Central memory CD4-positive, alpha-beta T cell (primary cell): ENCODE measurements around the gene CRPPA.
"Not testable (repeated sequence)": the region's sequence is repeated elsewhere in the genome, so short reads cannot be mapped to it uniquely, and the experiment has no call there.

Experiments used
- DNase-seq: peaks from one replicate; pipeline ENCODE4 v3.0.0; 2022
- total RNA-seq, 3 experiments: gene quantifications; one replicate each; lab custom pipeline; 2026; lab: John Stamatoyannopoulos, UW

CRPPA gene
- 0.71 to 4.6 (median 1.2) reads per million in 3 experiments for total RNA-seq

- DNase-seq, result peak; percentile 24
Observed at GRCh38 chr7:16421333-16422102, at the start of gene CRPPA. CRPPA (minus strand) TSS chr7:16421538; CDS start chr7:16421322, 216 bp downstream.

GRCh38 chr7:16465469-16466361 lies 44.4 kb upstream of the CRPPA start, which contains the start of gene SOSTDC1:
SOSTDC1 (minus strand) TSS chr7:16465738; CDS start chr7:16465668, 70 bp downstream.
- no peak for DNase-seq

- no peak for DNase-seq
Observed at GRCh38 chr7:16463949-16464715, 42.8 kb upstream of the CRPPA start.

- no peak for DNase-seq
Observed at GRCh38 chr7:16463520-16463919, 42.2 kb upstream of the CRPPA start.

GRCh38 chr7:16462431-16462889 lies 41.1 kb upstream of the CRPPA start:
- DNase-seq, result no peak

GRCh38 chr7:16460789-16461493 lies 39.6 kb upstream of the CRPPA start:
- no peak for DNase-seq

GRCh38 chr7:16456303-16456702 lies 35.0 kb upstream of the CRPPA start:
- not testable (repeated sequence) for DNase-seq

- DNase-seq, result no peak
Observed at GRCh38 chr7:16455591-16455990, 34.3 kb upstream of the CRPPA start.

GRCh38 chr7:16450366-16450765 lies 29.0 kb upstream of the CRPPA start:
- no peak for DNase-seq

GRCh38 chr7:16447876-16448275 lies 26.5 kb upstream of the CRPPA start:
- DNase-seq, result no peak

- DNase-seq, result no peak
Observed at GRCh38 chr7:16446508-16446907, 25.2 kb upstream of the CRPPA start.

- DNase-seq, result not testable (repeated sequence)
Observed at GRCh38 chr7:16443871-16444270, 22.5 kb upstream of the CRPPA start.

GRCh38 chr7:16438988-16439387 lies 17.6 kb upstream of the CRPPA start:
- DNase-seq, result no peak

GRCh38 chr7:16436306-16436705 lies 15.0 kb upstream of the CRPPA start:
- DNase-seq, result no peak

- DNase-seq, result no peak
Observed at GRCh38 chr7:16433568-16434122, 12.3 kb upstream of the CRPPA start.

GRCh38 chr7:16432425-16432731 lies 11.0 kb upstream of the CRPPA start:
- DNase-seq, result no peak

- peak; percentile 23 for DNase-seq
Observed at GRCh38 chr7:16431646-16432424, 10.5 kb upstream of the CRPPA start.

- DNase-seq, result no peak
Observed at GRCh38 chr7:16430133-16430532, 8.8 kb upstream of the CRPPA start.

- no peak for DNase-seq
Observed at GRCh38 chr7:16428672-16429071, 7.3 kb upstream of the CRPPA start.

- no peak for DNase-seq
Observed at GRCh38 chr7:16428182-16428581, 6.8 kb upstream of the CRPPA start.

GRCh38 chr7:16423761-16424160 lies 2.4 kb upstream of the CRPPA start:
- DNase-seq, result no peak
